Spinal cord (tissue), 10 donors: ENCODE results near the gene DGKZ. TPM values are rescaled to one million over a fixed set of nuclear protein-coding genes. Genes with fewer than 3 reads are reported as not detected.
"Not testable (repeated sequence)": the region's sequence is repeated elsewhere in the genome, so short reads cannot be mapped to it uniquely, and the experiment has no call there.

ENCODE experiments used
- DNase-seq, 6 donors: peaks; one replicate each; pipeline versions ENCODE4 v3.0.0 to v3.0.0-alpha.2; 2013 to 2015; ENCODE audit warnings: low spot score in 6 of 6, low read depth in 4 of 6
- H3K27ac ChIP-seq: one replicate; pipeline ENCODE4 v1.5.1; 2013; ENCODE audit warnings: low read depth, low read length, control low read depth
- H3K27me3 ChIP-seq: one replicate; pipeline ENCODE4 v1.6.1; 2013; ENCODE audit warnings: low read length; ENCODE audit not compliant: control insufficient read depth, insufficient read depth
- H3K36me3 ChIP-seq: one replicate; pipeline ENCODE4 v1.6.1; 2013; ENCODE audit warnings: low read length; ENCODE audit not compliant: control insufficient read depth, insufficient read depth
- H3K4me1 ChIP-seq: one replicate; pipeline ENCODE4 v1.6.1; 2013; ENCODE audit warnings: low read length; ENCODE audit not compliant: control insufficient read depth, insufficient read depth
- H3K4me3 ChIP-seq: one replicate; pipeline ENCODE4 v1.5.1; 2013; ENCODE audit warnings: low read depth, low read length, control low read depth
- H3K9me3 ChIP-seq: one replicate; pipeline ENCODE4 v1.6.1; 2013; ENCODE audit warnings: low read length; ENCODE audit not compliant: control insufficient read depth, insufficient read depth
- WGBS: methylation state at CpG from one replicate; pipeline ENCODE4 v1.1.5; 2013; ENCODE audit warnings: missing lambda C conversion rate; ENCODE audit not compliant: insufficient coverage; 5-methylcytosine and 5-hydroxymethylcytosine counted together
- polyA plus RNA-seq, 2 donors: library from polyadenylated mRNA; unstranded; fragments of 120-200 nt; gene quantifications; one replicate each; pipeline ENCODE4 v1.2.1, GENCODE V29; 2013; ENCODE audit not compliant: insufficient read length in 2 of 2
- total RNA-seq, 2 donors: library from RNA; depleted of rRNA in 1 of 2; stranded (reverse); fragments of 120-200 nt in 1 of 2; fragments of >200 nt in 1 of 2; gene quantifications; one replicate each; pipeline versions ENCODE4 v1.2.3 to v1.2.4, GENCODE V29; 2013 to 2014
- donor health status: healthy.

The DGKZ gene
- total and polyA plus RNA-seq, 4 donors = 27.1 to 83.2 (median 53.9) TPM

- not testable (repeated sequence) for DNase-seq, H3K9me3 ChIP-seq, H3K27me3 ChIP-seq, H3K4me3 ChIP-seq, H3K27ac ChIP-seq
- Histone ChIP-seq H3K4me1 (peaks cover 29% of the 10 kb centered on the region), H3K36me3 (peaks cover 89% of the 10 kb centered on the region)
- 94% methylated on average over 19 of the region's 19 CpGs for WGBS
Measured at GRCh38 chr11:46371262-46371661, 24.0 kb downstream of the DGKZ start.

GRCh38 chr11:46372086-46372485, 24.8 kb downstream of the DGKZ start:
- Histone ChIP-seq H3K9me3 (no peaks in the 10 kb centered on the region), H3K4me3 (no peak overlapping the region), H3K36me3 (peaks cover 89% of the 10 kb centered on the region), H3K27me3 (no peaks in the 10 kb centered on the region), H3K27ac (no peak overlapping the region), H3K4me1 (peaks cover 26% of the 10 kb centered on the region)
- DNase-seq = no peak
- 83% methylated on average over 7 of the region's 10 CpGs for WGBS

GRCh38 chr11:46372501-46372900, 25.2 kb downstream of the DGKZ start:
- DNase-seq, H3K27me3 ChIP-seq, H3K9me3 ChIP-seq, H3K4me3 ChIP-seq, H3K27ac ChIP-seq: not testable (repeated sequence)
- 95% methylated on average over 13 of the region's 15 CpGs for WGBS
- Histone ChIP-seq H3K36me3 (peaks cover 91% of the 10 kb centered on the region), H3K4me1 (peaks cover 21% of the 10 kb centered on the region)

- H3K27me3 ChIP-seq = no peaks in the 10 kb centered on the region
- H3K36me3 ChIP-seq = peaks cover 91% of the 10 kb centered on the region
- no peak overlapping the region for H3K4me3 ChIP-seq
- peaks cover 13% of the 10 kb centered on the region for H3K4me1 ChIP-seq
- DNase-seq = no peak
- WGBS = 93% methylated on average over 28 of the region's 30 CpGs
- no peak overlapping the region for H3K27ac ChIP-seq
- no peaks in the 10 kb centered on the region for H3K9me3 ChIP-seq
Measured at GRCh38 chr11:46373787-46374740, 26.8 kb downstream of the DGKZ start.

- no peak overlapping the region for H3K4me3 ChIP-seq
- no peaks in the 10 kb centered on the region for H3K9me3 ChIP-seq
- no peak overlapping the region for H3K27ac ChIP-seq
- peaks cover 91% of the 10 kb centered on the region for H3K36me3 ChIP-seq
- H3K4me1 ChIP-seq = peaks cover 11% of the 10 kb centered on the region
- 92% methylated on average over 15 of the region's 15 CpGs for WGBS
- H3K27me3 ChIP-seq = no peaks in the 10 kb centered on the region
- DNase-seq = no peak
Measured at GRCh38 chr11:46374815-46375214, 27.6 kb downstream of the DGKZ start.

- Histone ChIP-seq H3K27ac (no peak overlapping the region), H3K36me3 (peaks cover 88% of the 10 kb centered on the region), H3K4me1 (peaks cover 7% of the 10 kb centered on the region), H3K4me3 (no peak overlapping the region), H3K9me3 (no peaks in the 10 kb centered on the region), H3K27me3 (no peaks in the 10 kb centered on the region)
- WGBS = 98% methylated on average over 27 of the region's 38 CpGs
- DNase-seq = no peak
Measured at GRCh38 chr11:46375392-46376101, 28.3 kb downstream of the DGKZ start.

GRCh38 chr11:46376258-46377050, 29.2 kb downstream of the DGKZ start:
- Histone ChIP-seq H3K4me3 (no peak overlapping the region), H3K27ac (no peak overlapping the region), H3K36me3 (peaks cover 82% of the 10 kb centered on the region), H3K4me1 (peaks cover 12% of the 10 kb centered on the region), H3K27me3 (peaks cover 2% of the 10 kb centered on the region), H3K9me3 (no peaks in the 10 kb centered on the region)
- DNase-seq = no peak
- 91% methylated on average over 17 of the region's 19 CpGs for WGBS

- peaks cover 75% of the 10 kb centered on the region for H3K36me3 ChIP-seq
- peaks cover 4% of the 10 kb centered on the region for H3K27me3 ChIP-seq
- no peak for DNase-seq
- H3K27ac ChIP-seq = no peak overlapping the region
- 96% methylated on average over 11 of the region's 11 CpGs for WGBS
- no peak overlapping the region for H3K4me3 ChIP-seq
- peaks cover 18% of the 10 kb centered on the region for H3K4me1 ChIP-seq
- H3K9me3 ChIP-seq = no peaks in the 10 kb centered on the region
Measured at GRCh38 chr11:46377290-46377689, 30.0 kb downstream of the DGKZ start.

GRCh38 chr11:46377831-46378230, 30.6 kb downstream of the DGKZ start:
- H3K36me3 ChIP-seq = peaks cover 74% of the 10 kb centered on the region

More at GRCh38 chr11:46377831-46378230, 30.6 kb downstream of the DGKZ start:
- DNase-seq = no peak
- peaks cover 6% of the 10 kb centered on the region for H3K27me3 ChIP-seq
- H3K9me3 ChIP-seq = no peaks in the 10 kb centered on the region
- H3K27ac ChIP-seq = no peak overlapping the region
- peaks cover 24% of the 10 kb centered on the region for H3K4me1 ChIP-seq
- 94% methylated on average over 2 of the region's 5 CpGs for WGBS
- no peak overlapping the region for H3K4me3 ChIP-seq
